Central memory CD8-positive, alpha-beta T cell (primary cell): Measurements from ENCODE around the gene MEG3.

Experiments
- ATAC-seq: fragments of 150-1000 bp; cut with Tn5 transposase; replicated peaks from 2 replicates; pipeline ENCODE4 v1.10.0; 2022; ENCODE audit warnings: mild to moderate bottlenecking, moderate FRiP score, moderate number of reproducible peaks; ENCODE audit not compliant: poor library complexity, severe bottlenecking; ENCODE audit errors: extremely low read depth
- DNase-seq, 2 donors: peaks; one replicate each; pipeline ENCODE4 v3.0.0; 2021; ENCODE audit warnings: low spot score in 2 of 2
- H3K27ac Mint-ChIP-seq: one replicate; pipeline ENCODE4 v1.8.0; 2022; ENCODE audit warnings: low read depth, mild to moderate bottlenecking, moderate library complexity, mixed read lengths
- H3K27me3 Mint-ChIP-seq: one replicate; pipeline ENCODE4 v1.8.0; 2022; ENCODE audit warnings: mixed read lengths
- H3K36me3 Mint-ChIP-seq: one replicate; pipeline ENCODE4 v1.8.0; 2022; ENCODE audit warnings: mild to moderate bottlenecking, moderate library complexity, mixed read lengths; ENCODE audit not compliant: insufficient read depth
- H3K4me1 Mint-ChIP-seq: one replicate; pipeline ENCODE4 v1.8.0; 2022; ENCODE audit warnings: mixed read lengths
- H3K4me3 Mint-ChIP-seq: one replicate; pipeline ENCODE4 v1.8.0; 2022; ENCODE audit warnings: mild to moderate bottlenecking, moderate library complexity, mixed read lengths
- H3K9me3 Mint-ChIP-seq: one replicate; pipeline ENCODE4 v1.8.0; 2022; ENCODE audit warnings: mixed read lengths

The MEG3 gene

DNA sequence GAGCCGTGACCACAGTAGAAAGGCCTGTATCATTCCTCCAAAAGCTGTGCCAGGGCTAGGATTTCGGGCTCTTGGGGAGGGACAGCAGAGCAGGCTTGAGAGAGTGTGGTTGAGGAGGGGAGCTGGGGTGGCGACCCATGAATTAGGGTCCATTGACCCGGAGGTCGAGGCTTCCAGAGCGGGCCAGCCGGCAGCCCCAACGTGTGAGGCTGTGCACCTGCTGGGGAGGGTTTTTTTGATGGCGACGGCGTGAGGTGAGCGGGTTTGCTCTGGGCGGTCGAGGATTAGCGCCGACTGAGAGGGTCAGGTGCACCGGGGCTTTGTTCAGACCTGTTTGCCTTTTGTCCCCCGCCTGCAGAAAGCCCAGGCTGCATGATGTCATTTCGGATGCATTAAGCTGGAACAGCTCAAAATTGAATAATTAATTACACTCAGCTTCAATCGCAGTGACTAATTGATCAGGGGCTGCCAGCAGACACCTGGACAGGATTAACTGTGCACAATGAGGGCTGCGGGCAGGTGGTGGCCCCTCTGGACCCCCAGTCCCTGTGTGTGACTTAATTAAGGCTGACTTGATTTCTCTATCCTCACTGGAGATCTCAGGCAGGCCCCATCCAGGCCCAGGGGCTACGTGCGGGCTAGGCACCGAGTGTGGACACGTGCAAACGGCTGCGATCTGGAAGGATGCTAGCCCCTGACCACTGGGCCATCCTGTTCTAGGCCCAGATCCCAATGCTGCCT, 42.1 kb upstream of the MEG3 start:
- H3K4me3 Mint-ChIP-seq: no peak overlapping the region
- DNase-seq (no peak), ATAC-seq (no peak)
- H3K9me3 Mint-ChIP-seq: no peaks in the 10 kb centered on the region
- no peaks in the 10 kb centered on the region for H3K36me3 Mint-ChIP-seq
- no peak overlapping the region for H3K27ac Mint-ChIP-seq
- peaks cover 39% of the 10 kb centered on the region for H3K27me3 Mint-ChIP-seq
- no peaks in the 10 kb centered on the region for H3K4me1 Mint-ChIP-seq

DNA sequence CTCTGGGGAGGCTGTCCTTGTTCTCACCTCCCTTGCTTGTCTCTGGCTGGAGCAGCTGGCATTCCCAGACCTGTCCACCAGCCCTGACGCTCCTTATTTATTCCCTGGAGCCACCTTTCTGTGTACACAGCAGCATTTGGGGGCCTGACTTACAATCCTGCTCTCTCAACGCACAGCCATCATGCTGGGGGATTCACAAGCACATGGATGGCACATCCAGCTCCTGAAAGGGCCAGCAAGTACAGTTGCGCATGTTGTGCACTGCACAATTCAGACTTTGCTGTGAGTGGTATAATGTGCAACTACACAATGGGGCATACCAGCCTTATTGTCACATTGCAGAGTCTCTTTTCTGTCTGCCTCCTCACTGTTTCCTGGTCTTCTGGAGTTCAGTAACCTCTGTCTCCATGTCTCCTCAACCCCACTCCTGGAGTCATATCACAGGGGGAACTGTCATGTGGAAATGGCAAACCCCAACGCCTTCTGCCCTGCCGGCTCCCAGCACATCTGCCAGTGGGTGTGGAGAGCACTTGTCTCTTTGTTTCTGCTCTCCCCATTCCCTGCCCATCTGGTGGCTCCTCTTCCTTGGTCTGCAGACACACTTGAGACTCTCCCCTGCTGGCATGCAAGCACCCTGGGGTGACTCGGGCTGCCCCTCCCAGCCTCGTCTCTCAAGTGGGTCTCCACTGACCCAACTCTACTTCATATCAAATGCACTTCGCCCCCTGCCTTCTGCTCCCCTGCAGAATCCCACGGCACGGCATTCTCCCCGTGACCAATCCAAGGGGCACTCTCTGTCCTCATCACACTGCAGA, 41.2 kb upstream of the MEG3 start:
- DNase-seq: no peak
- Mint-ChIP-seq H3K4me1 (no peaks in the 10 kb centered on the region), H3K4me3 (no peak overlapping the region), H3K27me3 (peaks cover 46% of the 10 kb centered on the region), H3K36me3 (no peaks in the 10 kb centered on the region), H3K27ac (no peak overlapping the region), H3K9me3 (no peaks in the 10 kb centered on the region)
- no peak for ATAC-seq

DNA sequence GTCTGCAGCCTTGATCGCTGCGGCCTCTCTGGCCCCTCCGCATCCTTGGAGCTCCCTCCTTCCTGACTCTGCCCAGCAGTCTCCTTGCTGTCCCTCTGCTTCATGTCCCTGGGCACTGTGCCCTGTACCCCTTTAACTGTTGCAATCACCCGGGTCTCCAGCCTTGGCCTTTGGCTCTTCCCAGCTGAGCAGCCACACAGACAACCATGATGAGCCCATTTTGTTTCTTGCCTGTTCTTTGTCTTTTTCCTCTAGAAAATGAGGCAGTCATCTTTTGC, 40.6 kb upstream of the MEG3 start:
- no peak overlapping the region for H3K27ac Mint-ChIP-seq
- no peaks in the 10 kb centered on the region for H3K36me3 Mint-ChIP-seq
- no peaks in the 10 kb centered on the region for H3K9me3 Mint-ChIP-seq
- no peaks in the 10 kb centered on the region for H3K4me1 Mint-ChIP-seq
- peaks cover 42% of the 10 kb centered on the region for H3K27me3 Mint-ChIP-seq
- DNase-seq (no peak), ATAC-seq (no peak)
- H3K4me3 Mint-ChIP-seq: no peak overlapping the region

DNA sequence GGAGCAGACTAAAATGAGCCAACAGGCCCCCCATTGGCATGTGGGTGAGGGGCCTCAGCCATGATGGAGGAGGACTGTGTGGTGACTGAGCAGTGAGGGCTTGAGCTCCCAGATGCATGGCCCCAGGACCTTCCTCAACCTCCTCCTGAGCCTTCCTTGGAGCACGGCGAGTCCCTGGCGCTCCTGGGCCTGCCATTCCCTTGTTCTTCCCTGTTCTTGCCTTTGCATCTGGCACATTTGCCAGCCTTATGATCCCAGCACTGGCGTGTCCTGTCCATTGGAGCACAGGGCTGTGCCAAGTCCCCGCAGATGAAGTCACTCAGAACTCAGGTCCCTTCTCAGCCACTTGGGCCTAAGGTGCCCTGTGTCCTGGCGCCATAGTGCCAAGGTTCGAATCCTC, 40.3 kb upstream of the MEG3 start:
- Mint-ChIP-seq H3K4me1 (no peaks in the 10 kb centered on the region), H3K9me3 (no peaks in the 10 kb centered on the region), H3K27me3 (peaks cover 40% of the 10 kb centered on the region), H3K27ac (no peak overlapping the region), H3K4me3 (no peak overlapping the region), H3K36me3 (no peaks in the 10 kb centered on the region)
- ATAC-seq (no peak), DNase-seq (no peak)

DNA sequence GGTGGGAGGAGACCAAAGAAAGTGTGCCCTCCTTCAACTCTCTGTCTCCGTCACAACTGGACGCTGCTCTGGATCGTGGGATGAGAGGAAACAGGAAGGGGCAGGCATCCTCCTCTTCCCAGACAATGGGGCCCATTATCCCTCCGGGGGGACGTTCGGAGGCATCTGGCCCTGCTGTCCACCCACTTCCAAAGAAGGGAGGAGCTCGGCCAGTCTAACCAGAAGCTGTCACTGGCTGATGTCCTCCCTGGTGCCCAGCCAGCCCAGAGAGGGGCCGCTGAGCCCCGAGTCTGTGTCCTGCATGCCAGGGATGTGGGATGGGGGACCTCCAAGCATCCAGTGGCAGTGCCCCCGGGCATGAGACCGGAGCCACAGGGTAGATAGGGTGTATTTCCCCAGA, 39.8 kb upstream of the MEG3 start:
- H3K36me3 Mint-ChIP-seq: no peaks in the 10 kb centered on the region
- no peak for ATAC-seq
- no peak overlapping the region for H3K27ac Mint-ChIP-seq

DNA sequence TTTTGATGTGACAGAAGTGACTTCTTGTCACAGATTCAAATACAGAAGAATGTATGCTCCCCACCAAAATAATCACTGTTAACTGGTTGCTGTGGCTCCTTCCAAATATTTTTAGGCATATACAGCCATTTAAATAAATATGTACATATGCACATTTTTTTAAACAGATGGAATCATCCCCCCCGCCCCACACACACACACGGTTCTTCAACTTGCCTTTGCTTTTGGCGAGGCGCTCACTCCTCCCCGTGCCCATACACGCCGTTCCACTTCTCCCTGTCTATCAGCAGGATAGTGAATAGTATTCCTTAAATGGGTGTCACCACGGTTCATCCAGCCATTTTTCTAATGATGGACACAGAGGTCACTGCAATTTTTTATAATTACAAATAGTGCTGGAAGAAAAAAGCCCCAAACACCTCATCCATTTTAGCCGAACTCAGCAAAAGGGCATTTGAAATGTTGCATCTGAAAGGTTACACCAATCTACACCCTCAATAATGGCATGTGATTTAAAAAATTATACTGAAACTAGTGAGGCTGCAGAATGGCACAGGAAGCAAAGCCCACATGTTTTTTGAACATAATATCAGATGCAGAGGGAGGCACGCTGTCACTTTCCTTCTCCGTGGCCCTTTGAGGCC, 39.2 kb upstream of the MEG3 start:
- no peak overlapping the region for H3K27ac Mint-ChIP-seq
- H3K9me3 Mint-ChIP-seq: no peaks in the 10 kb centered on the region
- H3K4me1 Mint-ChIP-seq: no peaks in the 10 kb centered on the region
- no peak overlapping the region for H3K4me3 Mint-ChIP-seq
- ATAC-seq (no peak), DNase-seq (no peak)
- no peaks in the 10 kb centered on the region for H3K36me3 Mint-ChIP-seq
- peaks cover 45% of the 10 kb centered on the region for H3K27me3 Mint-ChIP-seq

More for the DNA sequence above, 39.8 kb upstream of the MEG3 start:
- no peak for DNase-seq
- Mint-ChIP-seq H3K4me1 (no peaks in the 10 kb centered on the region), H3K9me3 (no peaks in the 10 kb centered on the region), H3K27me3 (peaks cover 41% of the 10 kb centered on the region), H3K4me3 (no peak overlapping the region)

DNA sequence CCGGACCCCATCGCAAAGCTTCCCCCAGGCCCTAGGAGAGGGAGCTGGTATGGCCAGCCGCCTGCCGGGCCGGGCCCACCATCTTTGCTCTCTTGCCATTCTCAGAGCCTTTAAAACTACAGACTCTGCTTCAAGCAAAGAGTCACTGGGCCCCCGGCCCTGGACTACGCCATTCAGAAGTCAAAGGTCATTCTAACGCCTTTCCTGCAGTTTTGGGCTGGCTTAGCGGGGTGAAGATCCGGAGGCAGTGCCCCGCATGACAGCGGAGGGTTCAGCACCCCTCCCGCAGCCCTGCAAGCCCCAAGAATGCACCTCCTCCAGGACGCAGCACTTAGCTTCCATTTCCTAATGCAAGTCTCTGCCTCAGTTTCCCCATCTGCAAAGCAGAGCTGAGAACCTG, 38.3 kb upstream of the MEG3 start:
- Mint-ChIP-seq H3K27me3 (peaks cover 53% of the 10 kb centered on the region), H3K36me3 (no peaks in the 10 kb centered on the region), H3K27ac (no peak overlapping the region), H3K4me1 (no peaks in the 10 kb centered on the region), H3K9me3 (no peaks in the 10 kb centered on the region), H3K4me3 (no peak overlapping the region)
- DNase-seq: no peak
- ATAC-seq: no peak

DNA sequence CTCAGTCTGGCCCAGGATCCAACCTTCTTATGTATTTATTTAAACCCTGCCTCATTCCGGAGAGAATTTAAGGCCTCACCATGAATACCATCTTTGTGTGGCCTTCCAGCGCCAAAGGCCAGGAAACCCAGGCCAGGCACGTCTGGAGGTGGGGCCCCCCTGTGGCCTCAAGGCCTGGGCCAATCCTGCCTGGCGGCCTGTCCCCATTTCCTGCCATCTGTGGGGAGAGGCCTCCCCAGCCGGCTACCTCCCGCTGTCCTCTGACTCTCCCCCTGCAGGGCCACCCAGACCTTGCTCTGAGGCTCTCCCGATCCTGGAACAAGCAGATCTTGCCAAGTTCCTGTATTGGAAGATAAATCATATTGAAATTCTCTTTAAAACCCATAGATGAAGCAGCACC, 37.4 kb upstream of the MEG3 start:
- Mint-ChIP-seq H3K36me3 (no peaks in the 10 kb centered on the region), H3K4me1 (no peaks in the 10 kb centered on the region), H3K4me3 (no peak overlapping the region), H3K9me3 (no peaks in the 10 kb centered on the region), H3K27ac (no peak overlapping the region), H3K27me3 (peaks cover 61% of the 10 kb centered on the region)
- no peak for DNase-seq
- ATAC-seq: no peak

DNA sequence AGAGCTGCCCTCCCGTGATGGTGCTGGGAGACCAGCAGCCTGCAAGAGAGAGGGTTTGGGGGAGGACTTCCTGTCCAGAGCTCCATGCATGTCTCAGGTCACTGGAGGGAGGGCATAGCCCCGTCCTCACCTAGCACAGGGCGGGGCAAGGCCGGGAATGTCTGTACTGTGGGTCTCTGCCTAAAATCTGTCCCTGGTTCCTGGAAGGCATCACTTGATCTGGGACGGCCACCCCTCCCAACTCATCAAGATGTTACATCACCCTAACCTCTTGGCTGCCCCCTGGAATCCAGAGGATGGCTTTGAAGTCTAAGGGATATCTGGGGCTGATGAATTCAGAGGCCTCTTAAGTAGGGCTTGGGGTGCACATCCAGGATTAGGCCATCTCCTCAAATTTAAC, 37.0 kb upstream of the MEG3 start:
- Mint-ChIP-seq H3K27me3 (peaks cover 66% of the 10 kb centered on the region), H3K4me3 (no peak overlapping the region), H3K36me3 (no peaks in the 10 kb centered on the region), H3K4me1 (no peaks in the 10 kb centered on the region), H3K27ac (no peak overlapping the region), H3K9me3 (no peaks in the 10 kb centered on the region)
- DNase-seq: no peak
- ATAC-seq: no peak

DNA sequence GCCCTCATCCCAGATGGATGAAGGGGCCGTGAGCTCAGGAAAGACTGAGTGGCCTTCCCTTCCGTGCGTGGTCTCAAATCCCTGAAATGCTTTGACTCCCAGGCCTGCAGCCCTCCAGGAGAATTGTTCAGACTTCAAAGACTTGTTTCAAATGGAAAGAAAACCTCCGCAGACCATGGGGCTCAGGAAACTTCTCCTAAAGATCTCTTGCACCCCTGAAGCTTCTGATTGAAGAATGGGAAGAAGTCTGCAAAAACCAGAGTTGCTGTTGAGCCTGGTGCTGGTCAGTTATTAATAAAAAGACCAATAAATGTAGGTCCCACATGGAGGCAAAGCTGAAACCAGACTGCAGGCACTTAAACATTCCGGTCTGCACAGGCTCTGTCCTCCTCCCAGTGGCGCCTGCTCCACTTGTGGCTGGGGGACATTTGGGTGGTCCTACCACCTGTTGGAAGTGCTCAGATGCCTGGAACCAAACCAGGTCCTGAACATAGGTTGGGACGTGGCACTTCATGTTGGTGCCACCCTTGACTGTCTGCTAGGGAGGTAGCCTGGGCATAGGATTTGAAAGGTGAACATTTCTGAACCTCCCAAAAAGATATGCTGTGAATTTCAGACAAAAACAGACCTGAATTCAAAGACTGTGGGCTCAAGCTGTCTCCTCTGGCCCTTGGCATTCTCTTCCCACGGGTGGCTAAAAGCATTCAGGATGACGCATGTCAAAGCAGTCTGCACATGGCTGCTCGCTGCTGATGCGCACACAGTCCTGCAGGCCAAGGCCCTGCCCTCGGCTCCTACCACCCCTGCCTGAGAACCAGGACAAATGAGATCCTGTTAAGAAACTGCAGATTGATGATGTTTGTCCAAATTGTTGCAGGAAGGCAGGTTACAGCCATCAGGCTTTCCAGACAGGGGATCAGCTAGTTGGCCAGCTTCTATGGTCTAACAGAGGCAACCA, 36.2 kb upstream of the MEG3 start:
- Mint-ChIP-seq H3K4me1 (no peaks in the 10 kb centered on the region), H3K4me3 (no peak overlapping the region), H3K27ac (no peak overlapping the region), H3K27me3 (peaks cover 69% of the 10 kb centered on the region), H3K9me3 (no peaks in the 10 kb centered on the region), H3K36me3 (no peaks in the 10 kb centered on the region)
- ATAC-seq (no peak), DNase-seq (no peak)

DNA sequence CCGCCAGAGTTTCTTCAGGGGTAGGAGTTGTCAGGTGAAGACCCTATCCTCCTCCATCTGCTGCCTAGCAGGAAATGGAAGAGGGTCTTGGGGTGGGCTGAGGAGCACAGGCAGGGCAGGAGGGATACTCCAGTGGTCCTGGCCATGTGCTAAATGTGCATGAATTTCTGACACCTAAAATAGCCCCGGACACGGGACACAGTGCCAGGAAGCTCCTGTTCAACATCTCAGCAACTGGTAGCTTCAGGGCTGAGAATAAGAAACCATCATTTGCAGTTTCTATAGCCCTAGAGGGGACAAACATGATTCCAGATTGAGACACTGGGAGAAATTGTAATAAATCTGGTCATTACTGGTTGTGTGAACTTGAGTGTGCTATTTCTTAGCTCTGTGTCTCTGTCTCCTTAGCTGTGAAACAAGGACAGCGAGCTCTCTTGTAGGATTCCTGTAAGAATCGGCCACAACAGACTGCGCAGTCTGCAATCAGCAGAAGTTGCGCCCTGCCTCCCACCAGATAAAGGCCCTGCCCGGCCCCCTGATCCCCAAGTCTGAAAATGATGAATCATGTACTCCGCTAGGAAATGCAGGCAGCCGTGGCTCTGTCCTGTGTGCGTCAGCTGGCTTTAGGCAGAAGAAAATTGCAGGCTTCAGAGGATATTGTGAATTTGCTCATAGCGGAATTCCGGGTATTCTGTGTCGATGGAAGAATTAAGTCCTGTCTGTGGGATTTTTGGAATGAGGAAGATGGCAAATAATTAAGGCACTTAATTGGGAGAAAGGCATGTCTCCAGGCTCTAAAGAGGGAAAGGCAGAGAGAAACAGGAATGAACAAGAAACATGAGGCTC, 35.2 kb upstream of the MEG3 start:
- no peak overlapping the region for H3K4me3 Mint-ChIP-seq
- no peaks in the 10 kb centered on the region for H3K4me1 Mint-ChIP-seq
- DNase-seq: no peak
- H3K9me3 Mint-ChIP-seq: no peaks in the 10 kb centered on the region
- peaks cover 60% of the 10 kb centered on the region for H3K27me3 Mint-ChIP-seq
- no peak overlapping the region for H3K27ac Mint-ChIP-seq
- no peaks in the 10 kb centered on the region for H3K36me3 Mint-ChIP-seq
- ATAC-seq: no peak

DNA sequence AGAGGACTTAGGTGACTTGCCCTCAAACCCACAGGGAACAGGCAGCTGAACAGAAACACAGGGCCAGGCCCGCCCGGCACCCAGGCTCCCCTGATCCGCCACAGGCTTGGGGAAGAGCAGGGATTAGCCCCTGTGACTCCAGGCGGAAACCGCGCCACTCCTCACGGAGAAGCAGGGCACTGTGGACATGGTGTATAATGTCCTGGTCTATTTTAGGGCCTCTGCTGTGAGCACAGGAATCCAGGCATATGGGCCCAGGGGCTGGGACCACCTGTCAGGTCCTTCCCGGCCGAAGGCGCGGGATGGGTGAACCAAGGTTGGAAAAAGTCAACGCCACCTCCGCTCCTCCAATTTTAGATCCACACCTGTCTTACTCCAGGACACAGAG, 34.6 kb upstream of the MEG3 start:
- Mint-ChIP-seq H3K9me3 (no peaks in the 10 kb centered on the region), H3K27ac (no peak overlapping the region), H3K36me3 (no peaks in the 10 kb centered on the region), H3K27me3 (peaks cover 60% of the 10 kb centered on the region), H3K4me1 (no peaks in the 10 kb centered on the region), H3K4me3 (no peak overlapping the region)
- DNase-seq (no peak), ATAC-seq (no peak)
